KG1 (cell line): ENCODE data around the gene OR8H1.

Source experiments
- DNase-seq: peaks from one replicate; lab custom pipeline; 2025; lab: John Stamatoyannopoulos, UW

OR8H1 gene, protein sequence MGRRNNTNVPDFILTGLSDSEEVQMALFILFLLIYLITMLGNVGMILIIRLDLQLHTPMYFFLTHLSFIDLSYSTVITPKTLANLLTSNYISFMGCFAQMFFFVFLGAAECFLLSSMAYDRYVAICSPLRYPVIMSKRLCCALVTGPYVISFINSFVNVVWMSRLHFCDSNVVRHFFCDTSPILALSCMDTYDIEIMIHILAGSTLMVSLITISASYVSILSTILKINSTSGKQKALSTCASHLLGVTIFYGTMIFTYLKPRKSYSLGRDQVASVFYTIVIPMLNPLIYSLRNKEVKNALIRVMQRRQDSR

DNA sequence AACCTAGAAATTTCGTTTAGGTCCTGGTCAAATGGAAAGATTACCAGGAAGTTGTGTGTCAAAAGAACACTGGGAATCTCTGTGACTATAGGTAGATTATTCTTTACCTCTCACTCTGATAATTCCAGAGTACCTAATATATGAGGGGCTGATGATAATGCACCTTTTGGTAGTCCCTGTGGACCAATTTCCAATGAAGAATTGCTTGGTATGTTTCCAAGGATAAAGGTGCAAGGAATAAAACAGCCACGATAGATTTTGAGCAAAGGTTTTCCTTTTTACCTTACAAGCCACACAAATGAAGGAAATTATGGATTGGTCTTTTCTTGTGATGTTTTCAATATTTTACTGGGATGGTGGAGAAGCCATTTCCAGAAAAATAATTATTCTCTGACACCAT lies at the start of gene OR8H1:
Gene OR8H1 (minus strand): TSS at position 101 of the 400 bp plus-strand sequence. CDS start 1,192 bp downstream, outside the sequence.
- DNase-seq, result no peak

DNA sequence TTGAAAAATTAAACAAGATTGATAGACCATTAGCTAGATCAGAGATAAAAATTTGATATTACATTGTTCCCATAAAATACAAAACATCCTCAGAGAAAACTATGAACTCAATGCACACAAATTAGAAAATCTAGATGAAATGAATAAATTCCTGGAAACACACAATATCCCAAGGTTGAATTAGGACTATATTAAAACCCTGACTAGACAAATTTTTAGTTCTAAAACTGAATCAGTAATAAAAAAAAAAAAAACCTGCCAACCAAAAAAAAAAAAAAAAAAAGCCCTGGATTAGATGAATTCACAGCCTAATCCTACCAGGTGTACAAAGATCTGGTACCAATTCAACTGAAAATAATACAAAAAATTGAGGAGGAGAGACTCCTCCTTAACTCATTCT lies 48.2 kb upstream of the OR8H1 start:
- DNase-seq, result no peak

DNA sequence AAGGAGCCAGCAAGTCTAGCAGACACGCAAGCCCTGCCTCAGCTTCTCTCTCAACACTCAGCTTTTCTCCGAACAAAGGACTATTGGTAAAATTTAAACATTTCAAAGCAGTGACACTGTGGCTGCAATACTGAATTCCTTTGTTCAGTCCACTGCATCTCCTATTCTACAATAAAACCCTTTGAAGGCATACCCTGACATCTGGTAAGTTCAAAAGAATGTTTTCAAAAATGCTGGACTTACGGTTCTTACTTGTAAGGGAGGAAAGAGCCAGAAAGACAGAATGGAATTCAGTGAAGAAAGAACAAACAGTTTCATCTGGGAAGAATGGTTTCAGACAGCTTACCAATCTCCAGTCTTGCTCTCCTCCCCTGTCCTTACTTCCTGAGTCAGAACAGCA lies 41.1 kb upstream of the OR8H1 start:
- DNase-seq, result no peak

DNA sequence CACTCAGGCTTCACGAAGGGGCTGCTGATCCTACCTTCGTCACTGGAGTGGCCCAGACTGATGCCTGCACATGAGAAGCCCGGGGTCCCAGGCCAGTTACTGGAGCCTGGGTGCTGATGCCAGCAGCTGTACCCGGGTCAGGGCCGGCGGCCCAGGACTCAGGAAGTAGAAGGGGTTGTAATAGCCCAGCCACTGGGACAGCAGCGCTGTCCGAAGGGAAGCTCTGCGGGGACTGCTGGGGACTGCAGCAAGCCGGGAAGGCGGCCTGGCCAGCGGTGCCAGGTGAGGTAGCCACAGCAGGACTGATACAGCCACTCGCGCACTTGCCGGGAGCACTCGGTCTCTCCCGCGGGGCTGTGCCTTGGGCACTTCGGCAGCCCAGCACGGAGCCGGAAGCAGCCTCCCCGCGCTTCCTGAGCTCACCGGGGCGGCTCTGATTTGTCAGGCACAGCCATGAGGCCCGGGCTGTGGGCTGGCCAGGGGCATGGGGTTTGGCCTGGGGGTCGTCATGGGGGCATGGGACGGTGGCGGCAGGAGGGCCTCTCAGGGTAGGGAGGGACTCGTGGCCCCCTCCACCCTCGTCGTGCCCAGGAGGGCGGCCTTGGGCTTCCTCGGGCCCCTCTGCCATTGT lies 39.9 kb upstream of the OR8H1 start:
- no peak for DNase-seq

DNA sequence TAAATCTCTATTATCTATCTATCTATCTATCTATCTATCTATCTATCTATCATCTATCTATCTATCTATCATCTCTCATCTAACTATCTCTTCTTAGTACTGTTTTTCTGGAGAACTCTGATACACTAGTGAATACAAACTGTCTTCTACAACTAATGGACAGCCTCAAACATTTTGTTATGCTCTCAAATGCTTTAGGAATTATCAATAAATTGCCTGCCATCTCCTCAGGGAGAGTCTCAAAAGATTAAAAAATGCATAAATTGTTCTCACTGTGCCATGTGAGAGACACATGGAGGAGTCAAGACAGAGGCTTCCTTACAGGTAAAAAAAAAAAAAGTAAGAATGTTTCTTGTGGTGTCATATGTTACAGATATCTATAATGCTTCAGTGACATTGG lies 22.8 kb upstream of the OR8H1 start, which contains the start of gene OR8K3:
Gene OR8K3 (plus strand): TSS at position 301 of the 400 bp plus-strand sequence. CDS start 3,163 bp downstream, outside the sequence.
- no peak for DNase-seq

DNA sequence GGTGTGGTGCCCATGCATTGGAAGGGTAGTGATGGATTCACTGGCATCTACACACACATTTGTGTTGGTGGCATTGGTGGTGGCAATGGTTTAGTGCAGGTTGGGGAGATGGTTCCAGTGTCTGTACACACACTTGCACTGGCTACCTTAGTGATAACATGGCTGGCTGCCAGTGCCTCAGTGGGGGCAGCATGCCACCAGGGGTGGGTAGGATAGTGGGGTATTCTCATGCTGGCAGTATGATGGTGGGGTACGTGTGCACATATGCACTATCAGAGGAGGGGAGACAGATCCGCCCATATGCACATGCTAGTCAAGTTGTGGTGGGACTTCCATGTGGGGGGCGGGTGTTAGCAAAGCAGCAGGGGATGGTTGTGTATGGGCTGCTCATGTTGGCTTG lies 15.8 kb upstream of the OR8H1 start:
- DNase-seq, result no peak

DNA sequence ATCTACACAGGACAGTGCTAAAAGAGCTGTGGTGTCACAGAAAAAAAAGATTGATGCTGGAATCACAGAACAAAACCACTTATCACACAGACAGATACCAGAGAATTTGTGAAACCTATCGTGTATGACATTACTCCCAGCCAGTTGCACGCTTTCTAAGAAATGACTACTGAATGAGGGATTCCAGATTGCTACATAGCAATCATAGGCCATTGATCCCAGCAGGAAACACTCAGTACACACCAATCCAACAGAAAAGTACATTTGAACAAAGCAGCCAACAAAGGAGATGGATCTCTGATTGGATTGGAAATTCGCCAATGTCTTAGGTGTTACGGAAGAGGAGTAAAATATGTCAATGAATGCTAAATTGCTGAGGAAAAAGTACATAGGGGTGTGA lies 4.8 kb upstream of the OR8H1 start:
- no peak for DNase-seq

DNA sequence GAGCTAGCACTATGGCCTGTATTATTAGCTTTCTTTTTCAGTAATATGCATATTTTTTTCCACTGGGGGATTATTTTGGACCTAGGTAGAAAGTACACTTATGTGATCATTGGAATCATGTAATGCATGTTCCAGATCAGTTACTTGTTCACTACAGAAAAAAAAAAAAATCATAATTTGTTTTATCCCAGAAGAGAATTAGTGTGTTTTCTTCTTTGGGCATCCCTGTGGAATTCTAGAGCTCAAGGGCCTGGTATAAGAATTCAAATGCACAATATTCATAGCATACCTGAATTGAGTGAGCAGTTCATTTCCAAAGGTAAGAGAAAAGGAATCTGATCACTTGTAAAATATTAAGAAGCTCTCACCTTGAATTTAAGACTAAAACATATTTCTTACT lies 18.2 kb downstream of the OR8H1 start, which contains the start of gene OR5T1:
Gene OR5T1 (plus strand): TSS at position 301 of the 400 bp plus-strand sequence. CDS start 1,485 bp downstream, outside the sequence.
- DNase-seq, result no peak

DNA sequence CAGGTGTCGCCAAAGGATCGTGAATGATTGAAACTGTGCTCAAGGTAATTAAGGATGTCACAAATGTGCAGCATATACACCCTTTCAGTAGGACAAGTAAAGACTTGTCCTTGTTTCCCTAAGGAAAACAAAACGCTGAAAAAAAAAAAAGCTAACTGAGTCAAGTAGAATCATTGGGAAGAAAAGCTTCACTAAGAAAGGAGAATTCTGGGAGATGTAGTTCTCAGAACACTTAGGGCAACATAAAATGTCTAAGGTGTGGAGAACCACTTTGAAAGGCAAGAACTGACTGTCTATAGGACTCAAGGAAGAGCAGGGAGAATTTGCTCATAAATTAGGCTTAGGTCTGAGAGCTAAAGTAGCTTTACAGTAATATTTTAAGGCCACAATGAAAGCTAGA lies 21.0 kb downstream of the OR8H1 start:
- DNase-seq, result no peak

DNA sequence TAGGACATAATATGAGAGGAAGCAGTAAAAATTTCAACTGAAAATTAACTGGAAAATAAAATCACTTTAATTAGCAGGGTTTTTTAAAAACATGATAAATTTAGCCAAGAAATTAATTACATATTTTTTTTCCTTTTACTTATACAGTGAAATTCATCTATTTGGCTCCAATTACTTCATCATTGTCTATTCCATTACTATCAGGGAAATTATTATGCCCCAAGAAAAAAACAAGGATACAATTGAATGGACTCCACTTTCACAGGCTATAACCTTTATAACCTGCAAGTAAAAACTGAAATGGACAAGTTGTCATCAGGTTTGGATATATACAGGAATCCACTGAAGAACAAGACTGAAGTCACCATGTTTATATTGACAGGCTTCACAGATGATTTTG lies 40.1 kb downstream of the OR8H1 start, which contains the start of gene OR5T3:
Gene OR5T3 (plus strand): TSS at position 301 of the 400 bp plus-strand sequence. CDS start 0 bp downstream, at position 301.
- DNase-seq, result no peak
